ENCODE measurements around the gene RELB. TPM values are rescaled to one million over a fixed set of nuclear protein-coding genes. Genes with fewer than 3 reads are reported as not detected.

RELB gene
- total RNA-seq, 1 donor from 2014 or later = 4.0 TPM

DNA sequence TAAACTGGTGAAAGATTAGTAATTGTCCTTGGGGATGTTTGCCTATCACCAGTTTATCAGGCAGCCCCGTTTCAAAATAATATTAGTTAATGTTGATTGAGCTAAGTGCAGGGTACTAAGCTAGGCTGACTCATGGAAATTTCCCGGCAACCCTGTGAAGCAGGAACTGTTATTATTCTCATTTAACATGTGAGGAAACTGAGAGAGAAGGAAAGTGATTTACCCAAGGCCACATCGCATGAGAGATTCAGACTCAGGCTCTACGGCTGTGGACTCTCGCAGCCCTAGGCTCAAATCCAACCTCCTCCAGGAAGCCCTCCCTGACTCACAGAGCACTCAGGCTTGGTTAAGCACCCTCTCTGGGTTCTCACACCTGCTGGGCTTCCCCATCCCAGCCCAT is 26.4 kb upstream of the RELB start:
- peaks cover 73% of the 10 kb centered on the region for H3K36me3 ChIP-seq
- no peak overlapping the region for H3K27ac ChIP-seq (replicated peaks)
- H3K27me3 ChIP-seq (ENCODE audit: low read depth) = no peaks in the 10 kb centered on the region
- H3K4me1 ChIP-seq = no peaks in the 10 kb centered on the region
- no peak overlapping the region for H3K4me3 ChIP-seq
- TF ChIP-seq, protein P1, sequence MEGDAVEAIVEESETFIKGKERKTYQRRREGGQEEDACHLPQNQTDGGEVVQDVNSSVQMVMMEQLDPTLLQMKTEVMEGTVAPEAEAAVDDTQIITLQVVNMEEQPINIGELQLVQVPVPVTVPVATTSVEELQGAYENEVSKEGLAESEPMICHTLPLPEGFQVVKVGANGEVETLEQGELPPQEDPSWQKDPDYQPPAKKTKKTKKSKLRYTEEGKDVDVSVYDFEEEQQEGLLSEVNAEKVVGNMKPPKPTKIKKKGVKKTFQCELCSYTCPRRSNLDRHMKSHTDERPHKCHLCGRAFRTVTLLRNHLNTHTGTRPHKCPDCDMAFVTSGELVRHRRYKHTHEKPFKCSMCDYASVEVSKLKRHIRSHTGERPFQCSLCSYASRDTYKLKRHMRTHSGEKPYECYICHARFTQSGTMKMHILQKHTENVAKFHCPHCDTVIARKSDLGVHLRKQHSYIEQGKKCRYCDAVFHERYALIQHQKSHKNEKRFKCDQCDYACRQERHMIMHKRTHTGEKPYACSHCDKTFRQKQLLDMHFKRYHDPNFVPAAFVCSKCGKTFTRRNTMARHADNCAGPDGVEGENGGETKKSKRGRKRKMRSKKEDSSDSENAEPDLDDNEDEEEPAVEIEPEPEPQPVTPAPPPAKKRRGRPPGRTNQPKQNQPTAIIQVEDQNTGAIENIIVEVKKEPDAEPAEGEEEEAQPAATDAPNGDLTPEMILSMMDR (IDR thresholded peaks at IDR 0.05; ENCODE audit: borderline replicate concordance) = no peak
- no peak for DNase-seq
- intact Hi-C loops (cut with micrococcal nuclease) = no loop called here
- no peaks in the 10 kb centered on the region for H3K9me3 ChIP-seq (replicated peaks)

DNA sequence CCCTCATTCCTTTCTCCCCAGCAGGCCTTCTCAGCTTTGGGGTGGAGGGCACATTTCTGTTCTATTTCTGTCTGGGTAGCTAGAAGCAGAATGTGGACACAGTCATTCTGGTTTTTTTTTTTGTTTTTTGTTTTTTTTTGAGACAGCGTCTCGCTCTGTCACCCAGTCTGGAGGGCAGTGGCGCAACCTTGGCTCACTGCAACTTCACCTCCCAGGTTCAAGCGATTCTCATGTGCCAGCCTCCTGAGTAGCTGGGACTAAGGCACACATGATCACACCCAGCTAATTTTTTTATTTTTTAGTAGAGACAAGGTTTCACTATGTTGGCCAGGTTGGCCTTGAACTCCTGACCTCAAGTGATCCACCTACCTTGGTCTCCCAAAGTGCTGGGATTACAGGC is 25.8 kb upstream of the RELB start:
- TF ChIP-seq, protein P1 (IDR thresholded peaks at IDR 0.05; ENCODE audit: borderline replicate concordance) = no peak
- Histone ChIP-seq H3K36me3 (peaks cover 79% of the 10 kb centered on the region), H3K27ac (replicated peaks) (no peak overlapping the region), H3K9me3 (replicated peaks) (no peaks in the 10 kb centered on the region), H3K4me3 (no peak overlapping the region), H3K4me1 (no peaks in the 10 kb centered on the region), H3K27me3 (ENCODE audit: low read depth) (no peaks in the 10 kb centered on the region)
- intact Hi-C loops (cut with micrococcal nuclease) = no loop called here
- DNase-seq = no peak

DNA sequence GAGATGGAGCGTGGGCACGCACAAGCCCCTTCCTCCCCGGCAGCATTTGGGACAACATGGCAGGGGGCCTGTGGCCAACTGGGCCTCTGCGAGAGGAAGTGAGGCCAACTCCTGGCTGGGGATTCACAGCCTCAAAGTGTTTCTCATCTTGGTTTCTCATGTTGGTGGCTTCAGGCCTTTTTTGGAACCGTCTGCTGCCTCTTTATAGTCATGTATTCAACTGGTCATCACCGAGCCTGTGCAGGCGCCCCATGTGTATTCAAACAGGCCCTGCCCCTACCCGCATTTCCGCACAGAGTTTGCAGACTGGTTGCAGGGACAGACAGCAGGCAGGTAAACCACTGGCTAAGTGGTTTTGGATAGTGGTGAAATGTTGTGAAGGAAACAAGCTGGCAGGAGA is 17.3 kb upstream of the RELB start:
- H3K36me3 ChIP-seq = peaks cover 96% of the 10 kb centered on the region

DNA sequence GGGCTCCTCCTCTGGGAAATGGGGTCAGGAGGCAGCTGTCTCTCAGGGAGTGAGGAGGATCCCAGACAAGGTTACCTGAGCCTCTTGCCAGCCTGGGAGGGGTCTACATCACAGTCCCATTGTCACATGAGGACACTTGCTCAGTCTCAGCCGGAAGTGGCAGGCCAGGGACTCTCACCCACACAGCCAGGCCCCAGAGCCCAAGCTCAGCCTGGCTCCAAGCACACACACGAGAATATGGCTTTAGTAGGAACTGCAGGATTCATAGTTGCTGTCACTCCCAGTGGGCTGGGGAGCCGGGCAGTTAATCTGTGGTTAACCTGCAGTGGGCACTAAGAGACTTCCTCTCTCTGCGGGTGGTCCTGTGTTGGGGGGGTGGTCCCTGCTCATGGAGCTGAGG is 15.8 kb upstream of the RELB start:
- H3K4me3 ChIP-seq = no peak overlapping the region
- H3K27ac ChIP-seq (replicated peaks) = no peak overlapping the region
- no peaks in the 10 kb centered on the region for H3K4me1 ChIP-seq
- H3K9me3 ChIP-seq (replicated peaks) = no peaks in the 10 kb centered on the region
- TF ChIP-seq, protein P1 (IDR thresholded peaks at IDR 0.05; ENCODE audit: borderline replicate concordance) = no peak
- H3K27me3 ChIP-seq (ENCODE audit: low read depth) = no peaks in the 10 kb centered on the region
- no peak for DNase-seq
- peaks cover 94% of the 10 kb centered on the region for H3K36me3 ChIP-seq
- intact Hi-C loops (cut with micrococcal nuclease) = no loop called here

More for the DNA sequence above, 17.3 kb upstream of the RELB start:
- DNase-seq = no peak
- TF ChIP-seq, protein P1 (IDR thresholded peaks at IDR 0.05; ENCODE audit: borderline replicate concordance) = no peak
- Histone ChIP-seq H3K27me3 (ENCODE audit: low read depth) (no peaks in the 10 kb centered on the region), H3K27ac (replicated peaks) (no peak overlapping the region), H3K4me1 (no peaks in the 10 kb centered on the region), H3K9me3 (replicated peaks) (no peaks in the 10 kb centered on the region), H3K4me3 (no peak overlapping the region)
- intact Hi-C loops (cut with micrococcal nuclease) = no loop called here

DNA sequence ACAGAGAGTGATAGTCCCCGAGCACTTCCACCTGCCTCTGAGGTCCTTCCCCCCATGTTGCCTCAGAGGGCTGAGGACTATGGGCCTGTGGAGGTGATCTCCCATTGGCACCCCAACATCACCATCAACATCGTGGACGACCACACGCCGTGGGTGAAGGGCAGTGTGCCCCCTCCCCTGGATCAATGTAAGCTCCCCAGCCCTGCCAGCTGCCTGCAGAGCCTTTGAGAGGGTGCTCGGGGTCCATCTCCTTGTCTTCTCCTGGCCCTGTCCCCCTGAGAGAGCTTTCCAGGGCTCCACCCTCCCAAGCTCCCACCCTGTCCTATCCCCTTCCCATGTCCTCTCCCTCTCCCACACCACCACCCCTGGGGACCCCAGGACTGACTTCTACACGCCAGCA is 14.9 kb upstream of the RELB start:
- no peak overlapping the region for H3K27ac ChIP-seq (replicated peaks)
- intact Hi-C loops (cut with micrococcal nuclease) = no loop called here
- no peaks in the 10 kb centered on the region for H3K27me3 ChIP-seq (ENCODE audit: low read depth)
- peaks cover 96% of the 10 kb centered on the region for H3K36me3 ChIP-seq
- H3K4me1 ChIP-seq = no peaks in the 10 kb centered on the region
- TF ChIP-seq, protein P1 (IDR thresholded peaks at IDR 0.05; ENCODE audit: borderline replicate concordance) = no peak
- no peaks in the 10 kb centered on the region for H3K9me3 ChIP-seq (replicated peaks)
- no peak for DNase-seq
- H3K4me3 ChIP-seq = no peak overlapping the region

All from left ventricle myocardium inferior (tissue), 1 donor.